GM23338 (cell line): ENCODE data around the gene PGPEP1.

Experiments used
- CREB1 ChIP-seq: fragments of 250-450 bp; sonication (Bioruptor Pico); IDR thresholded peaks from 2 replicates; pipeline ENCODE4 v1.5.0; 2020; ENCODE audit warnings: low read depth, mild to moderate bottlenecking, moderate library complexity
- TF ChIP-seq, protein P1 (sequence below), 2 experiments: fragments of 200-600 bp in 1 of 2; sonication (generic) in 1 of 2; conservative IDR thresholded peaks; 2 replicates each; pipeline versions ENCODE4 v1.5.1 to v1.6.1; 2016 to 2017; ENCODE audit warnings: antibody characterized with exemption in 2 of 2, low read depth in 2 of 2, mild to moderate bottlenecking in 2 of 2, moderate library complexity in 1 of 2

DNA sequence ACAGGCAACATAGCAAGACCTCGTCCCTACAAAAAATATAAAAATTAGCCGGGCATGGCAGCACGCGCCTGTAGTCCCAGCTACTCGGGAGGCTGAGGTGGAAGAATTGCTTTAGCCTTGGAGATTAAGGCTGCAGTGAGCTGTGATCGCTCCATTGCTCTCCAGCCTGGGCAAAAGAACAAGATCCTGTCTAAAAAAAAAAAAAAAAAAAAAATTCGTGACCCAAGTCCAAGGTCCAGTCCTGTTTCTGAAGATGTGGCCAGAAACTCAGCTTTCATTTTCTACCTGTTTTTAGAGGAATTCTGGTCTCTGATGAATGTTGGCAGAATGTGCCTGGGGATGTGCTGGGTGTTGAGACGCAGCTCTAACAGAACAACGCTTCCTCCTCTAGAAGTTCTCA is 1.9 kb upstream of the PGPEP1 start:
- TF ChIP-seq, protein P1, sequence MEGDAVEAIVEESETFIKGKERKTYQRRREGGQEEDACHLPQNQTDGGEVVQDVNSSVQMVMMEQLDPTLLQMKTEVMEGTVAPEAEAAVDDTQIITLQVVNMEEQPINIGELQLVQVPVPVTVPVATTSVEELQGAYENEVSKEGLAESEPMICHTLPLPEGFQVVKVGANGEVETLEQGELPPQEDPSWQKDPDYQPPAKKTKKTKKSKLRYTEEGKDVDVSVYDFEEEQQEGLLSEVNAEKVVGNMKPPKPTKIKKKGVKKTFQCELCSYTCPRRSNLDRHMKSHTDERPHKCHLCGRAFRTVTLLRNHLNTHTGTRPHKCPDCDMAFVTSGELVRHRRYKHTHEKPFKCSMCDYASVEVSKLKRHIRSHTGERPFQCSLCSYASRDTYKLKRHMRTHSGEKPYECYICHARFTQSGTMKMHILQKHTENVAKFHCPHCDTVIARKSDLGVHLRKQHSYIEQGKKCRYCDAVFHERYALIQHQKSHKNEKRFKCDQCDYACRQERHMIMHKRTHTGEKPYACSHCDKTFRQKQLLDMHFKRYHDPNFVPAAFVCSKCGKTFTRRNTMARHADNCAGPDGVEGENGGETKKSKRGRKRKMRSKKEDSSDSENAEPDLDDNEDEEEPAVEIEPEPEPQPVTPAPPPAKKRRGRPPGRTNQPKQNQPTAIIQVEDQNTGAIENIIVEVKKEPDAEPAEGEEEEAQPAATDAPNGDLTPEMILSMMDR (conservative IDR thresholded peaks at IDR 0.05; ENCODE audit: low read depth in 2 of 2), result no peak
- no peak for TF ChIP-seq CREB1
